HG03060 (cell line): ENCODE measurements around the gene AMZ1.
"Not testable (repeated sequence)": the region's sequence is repeated elsewhere in the genome, so short reads cannot be mapped to it uniquely, and the experiment has no call there.

ENCODE experiments used
- ATAC-seq: cut with Tn5 transposase; IDR thresholded peaks from one replicate; pipeline ENCODE4 v1.9.1; 2021; ENCODE audit warnings: low read depth, moderate number of reproducible peaks; ENCODE audit not compliant: unreplicated experiment

AMZ1 gene

DNA sequence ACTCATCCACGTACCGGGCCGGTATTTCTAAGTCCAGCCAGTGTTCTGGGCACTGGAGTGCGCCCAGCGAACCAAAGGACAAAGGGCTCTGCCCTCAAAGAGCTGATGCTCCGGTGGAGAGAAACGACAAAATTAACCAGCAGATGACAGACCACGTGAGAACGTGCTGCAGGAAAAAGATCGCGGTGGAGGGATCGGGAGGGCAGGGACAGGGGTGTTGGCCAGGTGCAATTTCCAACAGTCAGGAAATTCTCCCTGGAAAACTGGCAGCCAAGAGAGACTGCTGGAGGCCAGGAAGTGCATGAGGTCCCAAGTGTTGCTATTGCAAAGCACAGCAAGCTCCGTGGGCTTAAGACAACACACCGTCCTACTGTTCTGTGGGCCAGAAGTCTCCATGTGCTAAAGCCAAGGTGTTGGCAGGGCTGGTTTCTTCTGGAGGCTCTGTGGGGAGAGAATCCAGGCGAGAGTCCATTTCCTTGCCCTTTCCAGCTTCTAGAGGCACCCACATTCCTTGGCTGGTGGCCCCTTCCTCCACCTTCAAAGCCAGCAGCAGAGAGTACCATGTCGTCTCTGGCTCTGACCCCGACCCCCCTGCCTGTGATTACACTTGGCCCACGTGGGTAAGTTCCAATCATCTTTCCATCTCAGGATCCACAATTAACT is 21.3 kb upstream of the AMZ1 start:
- ATAC-seq: no peak

DNA sequence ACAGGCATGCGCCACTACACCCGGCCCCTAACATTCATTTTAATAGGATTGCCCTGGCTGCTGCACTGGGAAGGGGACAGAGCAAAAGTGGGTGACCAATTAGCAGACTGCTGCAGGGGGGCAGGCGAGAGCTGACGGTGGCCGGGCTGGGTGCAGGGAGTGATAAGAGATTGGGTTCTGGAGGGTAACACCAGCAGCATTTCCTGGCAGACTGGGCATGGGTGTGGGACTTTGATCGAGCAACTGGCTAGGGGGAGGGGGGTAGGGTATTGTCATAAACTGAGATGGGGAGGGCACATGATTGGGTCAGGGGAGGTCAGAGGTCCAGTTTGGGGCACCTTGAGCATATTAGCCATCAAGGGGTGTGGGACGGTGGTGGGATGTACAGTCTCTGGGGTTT is 20.2 kb upstream of the AMZ1 start:
- no peak for ATAC-seq

DNA sequence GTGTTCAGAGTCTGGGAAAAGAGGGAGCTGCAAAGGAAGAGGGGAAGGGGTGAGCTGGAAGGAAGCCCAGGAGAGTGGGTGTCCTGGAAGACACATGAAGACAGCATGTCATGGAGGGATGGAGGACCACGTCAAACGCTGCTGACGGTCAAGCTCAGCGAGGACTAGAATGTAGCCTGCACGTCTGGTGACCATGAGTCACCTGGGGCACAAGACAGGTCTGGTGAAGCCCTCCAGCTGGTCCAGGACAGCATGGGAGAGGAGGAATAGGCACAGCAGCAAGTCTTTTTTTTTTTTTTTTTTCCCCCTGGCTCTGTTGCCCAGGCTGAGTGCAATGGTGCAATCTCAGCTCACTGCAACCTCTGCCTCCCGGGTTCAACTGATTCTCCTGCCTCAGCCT is 19.6 kb upstream of the AMZ1 start:
- ATAC-seq: no peak

DNA sequence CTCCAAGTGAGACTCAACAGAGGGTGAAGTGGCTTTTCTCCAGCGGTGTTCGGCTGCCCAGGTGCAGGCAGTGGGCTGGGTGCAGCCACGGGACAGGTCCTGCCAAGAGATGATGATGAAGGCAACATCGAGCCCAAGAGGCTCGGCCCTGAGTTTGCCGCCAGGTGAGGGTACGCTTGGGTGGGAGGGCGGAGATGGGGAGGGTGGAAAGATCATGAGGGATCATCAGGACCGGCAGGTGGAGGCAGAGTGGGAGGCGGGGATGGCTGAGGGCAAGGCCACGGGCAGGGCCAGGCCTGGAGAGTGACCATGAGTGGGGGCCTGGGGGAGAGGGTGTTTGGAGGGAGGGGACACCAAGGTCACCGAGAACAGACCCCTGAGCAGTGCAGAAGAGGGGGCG is 17.8 kb upstream of the AMZ1 start:
- ATAC-seq: no peak

DNA sequence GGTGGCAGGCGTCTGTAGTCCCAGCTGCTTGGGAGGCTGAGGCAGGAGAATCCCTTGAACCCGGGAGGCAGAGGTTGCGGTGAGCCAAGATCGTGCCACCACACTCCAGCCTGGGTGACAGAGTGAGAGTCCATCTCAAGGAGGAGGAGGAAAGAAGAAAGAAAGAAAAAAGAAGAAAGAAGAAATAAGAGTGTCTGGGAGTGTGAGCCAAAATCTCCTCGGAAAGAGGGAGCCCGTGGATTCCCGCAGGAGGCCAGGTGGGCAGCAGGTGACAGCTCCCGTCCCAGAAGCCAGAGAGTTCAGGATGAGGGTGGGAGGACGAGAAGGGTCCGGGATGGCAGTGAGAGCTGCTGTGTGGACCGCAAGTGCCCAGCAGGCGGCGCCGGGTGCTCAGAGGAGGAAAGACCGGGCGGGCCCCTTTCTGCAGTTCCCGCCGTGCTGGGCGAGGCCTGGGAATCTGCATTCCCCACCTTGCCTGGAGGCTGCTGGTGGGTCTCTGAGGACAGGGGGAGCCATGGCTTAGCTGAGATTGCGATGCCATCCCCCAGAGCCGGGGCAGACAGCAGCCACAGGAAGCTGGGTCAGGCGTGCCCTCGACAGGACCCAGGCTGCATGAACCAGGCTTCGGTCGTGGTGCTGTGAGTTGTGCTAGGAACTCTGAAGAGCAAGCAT is 17.1 kb upstream of the AMZ1 start:
- ATAC-seq: no peak

DNA sequence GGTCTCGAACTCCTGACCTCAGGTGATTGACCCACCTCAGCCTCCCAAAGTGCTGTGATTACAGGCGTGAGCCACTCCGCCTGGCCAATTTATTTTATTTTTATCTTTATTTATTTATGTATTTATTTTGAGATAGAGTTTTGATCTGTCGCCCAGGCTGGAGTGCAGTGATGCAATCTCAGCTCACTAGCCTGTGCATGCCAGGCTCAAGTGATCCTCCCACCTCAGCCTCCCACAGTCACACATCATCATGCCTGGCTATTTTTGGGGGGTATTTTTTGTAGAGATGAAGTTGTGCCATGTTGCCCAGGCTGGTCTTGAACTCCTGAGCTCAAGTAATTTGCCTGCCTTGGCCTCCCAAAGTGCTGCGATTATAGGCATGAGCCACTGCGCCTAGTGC is 14.8 kb upstream of the AMZ1 start:
- not testable (repeated sequence) for ATAC-seq

DNA sequence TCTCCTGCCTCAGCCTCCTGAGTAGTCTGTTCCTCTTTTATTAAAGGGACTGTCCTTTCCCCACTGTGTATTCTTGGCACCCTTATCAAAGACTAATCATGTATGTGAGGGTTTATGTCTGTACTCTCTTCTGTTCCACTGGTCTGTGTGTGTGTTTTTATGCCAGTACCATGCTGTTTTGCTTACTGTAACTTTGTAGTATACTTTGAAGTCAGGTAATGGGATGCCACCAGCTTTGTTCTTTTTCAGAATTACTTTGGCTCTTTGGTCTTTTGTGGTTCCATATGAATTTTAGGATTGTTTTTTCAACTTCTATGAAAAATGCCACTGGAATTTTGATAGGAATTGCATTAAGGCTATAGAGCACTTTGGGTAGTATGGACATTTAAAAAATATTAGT is 14.1 kb upstream of the AMZ1 start:
- ATAC-seq: no peak

DNA sequence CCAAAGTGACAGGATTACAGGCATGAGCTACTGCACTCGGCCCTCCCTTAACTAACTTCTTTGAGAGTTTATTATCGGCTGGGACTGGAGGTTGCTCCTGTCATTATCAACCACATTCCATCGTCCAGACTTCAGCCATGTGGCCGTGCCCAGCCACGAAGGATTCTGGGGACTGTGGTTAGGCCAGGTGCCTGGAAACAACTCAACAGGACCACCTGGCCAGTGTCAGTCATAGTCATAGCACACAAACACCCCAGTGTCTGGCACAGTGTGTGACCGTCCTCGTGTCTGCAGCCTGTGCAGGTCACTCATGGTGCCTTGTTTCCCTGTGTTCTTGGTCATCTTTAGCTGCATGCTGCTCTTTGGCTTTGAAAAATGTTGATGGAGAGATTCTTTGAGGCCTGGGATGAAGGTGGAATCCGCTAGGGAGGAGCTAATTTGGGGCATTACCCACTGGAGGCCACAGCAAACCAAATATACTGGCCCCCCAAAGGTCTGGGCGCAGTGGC is 12.7 kb upstream of the AMZ1 start:
- ATAC-seq: no peak

DNA sequence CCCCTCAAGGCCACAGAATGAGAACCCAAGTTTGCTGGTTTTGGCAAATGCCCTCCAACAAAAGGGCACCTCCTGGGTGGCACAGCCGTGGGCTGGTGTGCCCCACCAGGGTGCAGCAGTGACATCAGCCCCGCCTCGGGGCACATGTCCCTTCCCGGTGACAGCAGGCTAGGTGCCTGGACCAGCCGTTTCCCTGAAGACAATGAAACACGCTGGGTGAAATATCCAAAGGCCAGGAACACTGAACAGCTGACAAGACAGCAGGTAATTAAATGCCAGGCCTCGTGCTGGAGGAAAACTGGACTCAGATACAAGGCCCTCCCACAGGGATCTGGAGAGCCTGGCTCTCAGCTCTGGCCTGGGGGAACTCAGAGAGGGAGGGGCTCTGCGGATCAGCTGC is 11.4 kb upstream of the AMZ1 start:
- not testable (repeated sequence) for ATAC-seq

DNA sequence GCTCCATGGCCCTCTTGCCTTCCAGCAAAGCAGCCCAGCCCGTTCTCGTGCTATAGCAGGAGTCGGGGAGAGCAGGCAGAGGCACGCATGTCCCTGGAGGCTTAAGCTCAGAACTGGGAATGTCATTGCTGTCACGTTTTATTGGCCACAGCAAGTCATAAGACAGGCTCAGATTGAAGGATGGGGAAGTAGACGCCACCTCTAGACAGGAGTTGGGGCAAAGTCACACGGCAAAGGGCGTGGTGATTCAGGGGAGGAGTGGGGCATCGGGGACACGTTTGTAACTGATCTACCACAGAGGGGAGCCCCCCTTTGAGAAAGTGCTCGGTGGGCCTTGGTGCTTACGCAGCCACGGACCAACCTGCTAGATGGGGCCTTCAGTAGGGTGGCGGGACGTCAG is 9.5 kb upstream of the AMZ1 start:
- ATAC-seq: not testable (repeated sequence)

DNA sequence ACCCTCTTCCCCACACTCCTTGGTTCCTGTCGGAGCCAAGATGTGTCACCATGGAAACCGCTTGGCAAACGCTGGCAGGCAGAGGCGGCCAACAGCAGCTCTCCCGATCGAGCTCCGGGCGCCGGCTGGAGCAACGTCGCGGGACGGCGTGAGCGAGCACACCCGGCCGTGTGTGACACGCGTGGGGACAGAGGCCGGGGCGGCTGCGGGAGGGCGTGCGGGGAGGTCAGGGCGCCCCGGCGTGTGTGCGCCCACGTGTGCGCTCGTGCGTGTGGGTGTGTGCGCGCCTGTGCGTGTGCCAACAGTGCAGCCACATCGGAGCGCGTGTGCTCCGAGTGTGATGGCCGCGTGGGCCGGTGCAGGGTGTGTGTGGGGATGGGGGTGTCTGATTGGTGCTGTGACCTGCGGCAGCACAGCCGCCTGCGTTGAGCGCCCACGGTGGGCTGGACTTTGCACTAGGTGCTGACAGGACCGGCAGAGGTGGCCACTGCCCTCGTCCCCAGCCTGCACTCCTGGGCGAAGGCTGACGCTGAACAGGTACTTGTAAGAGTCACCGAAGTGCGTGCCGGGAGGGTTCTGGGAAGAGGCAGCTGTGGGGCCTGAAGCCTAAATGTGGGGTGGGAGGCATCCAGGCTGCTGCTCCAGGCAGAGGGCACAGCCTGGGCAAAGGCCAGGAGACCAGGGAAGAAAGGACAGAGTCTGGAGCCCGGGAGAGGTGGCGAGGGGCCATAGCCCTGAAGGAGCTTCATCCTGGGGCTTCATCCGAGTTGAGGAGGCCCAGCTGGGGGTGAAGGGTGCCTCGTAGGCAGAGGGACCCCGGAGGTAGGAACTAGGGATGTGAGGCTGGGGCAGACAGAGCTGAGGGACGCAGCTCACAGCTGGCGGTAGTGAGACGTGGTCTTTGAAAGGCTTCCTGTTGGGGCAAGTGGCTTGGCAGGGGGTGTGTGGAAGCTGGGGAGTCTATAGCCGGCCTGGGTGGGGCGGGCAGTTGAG is 8.6 kb upstream of the AMZ1 start:
- not testable (repeated sequence) for ATAC-seq

DNA sequence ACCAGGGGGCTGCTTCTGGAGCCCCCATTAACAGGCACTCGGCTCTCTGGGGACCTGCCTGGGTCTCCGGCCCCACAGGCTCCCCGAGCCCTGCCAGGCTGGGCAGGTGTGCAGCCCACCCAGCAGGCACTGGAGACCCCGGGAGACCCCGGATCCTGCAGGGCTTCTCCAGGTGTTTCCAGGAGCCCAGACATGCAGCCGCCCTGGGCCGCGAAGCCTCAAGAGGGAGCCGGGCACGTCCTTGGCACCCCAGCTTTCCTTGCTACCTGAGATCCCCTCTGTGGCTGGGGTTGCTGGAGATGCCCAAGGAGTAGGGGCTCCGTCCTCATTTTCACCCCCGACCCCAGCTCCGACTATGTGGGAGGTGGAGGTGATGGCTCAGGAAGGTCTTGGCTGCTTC is 7.7 kb upstream of the AMZ1 start:
- no peak for ATAC-seq

DNA sequence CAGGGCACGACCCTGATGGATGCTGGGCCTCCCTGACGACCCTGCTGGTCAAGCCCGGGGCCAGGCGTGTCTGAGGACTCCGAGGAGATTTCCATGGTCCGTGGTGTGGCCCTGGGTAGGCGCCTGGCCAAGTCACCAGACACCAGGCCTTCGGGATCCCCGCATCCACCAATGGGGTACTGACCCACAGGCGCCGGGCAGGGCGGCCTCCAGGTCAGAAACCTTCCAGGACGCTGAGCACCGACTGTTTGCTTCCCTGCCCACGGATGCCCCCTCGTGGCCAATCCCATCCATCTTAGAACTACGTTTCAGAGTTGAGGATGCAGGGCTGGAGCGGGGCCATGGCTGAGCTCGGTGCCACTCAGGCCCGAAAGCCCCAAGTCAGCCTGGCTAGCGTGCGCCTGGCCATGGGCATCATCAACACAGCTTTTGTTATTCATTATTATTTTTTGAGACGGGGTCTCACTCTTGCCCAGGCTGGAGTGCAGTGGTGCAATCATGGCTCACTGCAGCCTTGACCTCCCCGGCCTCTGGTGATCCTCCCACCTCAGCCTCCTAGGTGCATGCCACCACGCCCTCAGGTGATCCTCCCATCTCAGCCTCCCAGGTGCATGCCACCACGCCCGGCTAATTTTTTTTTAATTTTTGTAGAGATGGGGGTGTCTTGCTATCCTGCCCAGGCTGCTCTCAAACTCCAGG is 7.1 kb upstream of the AMZ1 start:
- no peak for ATAC-seq

DNA sequence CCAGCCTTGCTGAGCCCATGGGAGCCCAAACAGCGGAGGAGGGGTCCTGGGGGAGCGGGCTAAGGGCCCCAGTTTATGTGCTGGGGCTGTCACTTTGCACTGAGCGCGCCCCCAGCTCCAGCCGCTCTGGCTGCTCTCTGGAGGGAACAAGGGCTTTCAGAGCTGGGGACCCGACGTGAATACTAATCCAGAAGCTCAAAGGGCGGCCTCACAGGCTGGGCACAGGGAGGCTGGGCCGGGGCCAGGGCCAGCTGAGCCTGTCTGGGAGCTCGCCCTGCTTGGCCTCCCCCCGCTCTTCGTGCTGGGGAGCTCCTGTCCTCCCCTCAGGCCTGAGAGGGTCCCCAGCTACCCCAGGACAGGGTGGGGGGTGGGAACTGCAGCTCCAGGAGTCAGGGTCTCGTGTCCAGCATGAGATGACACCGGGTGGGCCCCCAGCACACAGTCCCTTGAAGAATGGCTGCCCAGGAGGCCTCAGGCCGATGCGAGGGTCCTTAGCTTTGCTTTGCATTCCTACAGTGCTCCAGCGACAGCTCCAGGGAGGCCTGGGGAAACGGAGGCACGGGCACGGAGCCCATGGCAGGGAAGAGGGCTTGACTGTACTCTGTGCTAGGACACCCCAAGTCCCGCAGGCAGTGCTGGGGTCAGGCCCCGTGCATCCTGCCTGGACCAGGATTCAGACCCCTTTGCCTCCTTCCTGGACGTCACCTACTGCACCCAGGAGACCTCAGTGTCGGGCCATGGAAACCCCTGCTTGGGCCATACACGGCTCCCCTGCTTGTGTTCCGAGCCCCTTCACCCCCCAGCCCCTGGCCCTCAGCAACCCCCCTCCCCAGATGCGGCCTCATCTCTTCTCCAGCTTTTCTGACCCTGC is 5.8 kb upstream of the AMZ1 start:
- ATAC-seq: no peak

DNA sequence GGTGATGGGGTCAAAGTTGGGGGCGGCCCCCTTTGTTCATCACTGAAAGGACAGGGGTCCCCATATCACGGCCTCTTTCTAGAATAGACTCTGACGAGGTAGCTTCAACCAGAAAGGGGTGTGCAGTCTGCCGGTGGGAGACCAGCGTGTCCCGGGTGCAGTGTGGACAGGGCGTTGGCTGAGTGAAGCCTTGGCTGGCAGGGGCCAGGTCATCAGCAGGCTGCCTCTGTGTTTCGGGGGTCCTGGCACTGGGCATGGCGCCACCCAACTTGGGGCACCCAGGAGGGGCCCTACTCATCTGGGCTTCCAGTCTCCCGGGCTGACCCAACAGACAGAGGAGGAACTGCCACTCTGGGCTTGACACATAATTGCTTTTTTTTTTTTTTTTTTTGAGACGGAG is 3.5 kb upstream of the AMZ1 start:
- ATAC-seq: no peak

DNA sequence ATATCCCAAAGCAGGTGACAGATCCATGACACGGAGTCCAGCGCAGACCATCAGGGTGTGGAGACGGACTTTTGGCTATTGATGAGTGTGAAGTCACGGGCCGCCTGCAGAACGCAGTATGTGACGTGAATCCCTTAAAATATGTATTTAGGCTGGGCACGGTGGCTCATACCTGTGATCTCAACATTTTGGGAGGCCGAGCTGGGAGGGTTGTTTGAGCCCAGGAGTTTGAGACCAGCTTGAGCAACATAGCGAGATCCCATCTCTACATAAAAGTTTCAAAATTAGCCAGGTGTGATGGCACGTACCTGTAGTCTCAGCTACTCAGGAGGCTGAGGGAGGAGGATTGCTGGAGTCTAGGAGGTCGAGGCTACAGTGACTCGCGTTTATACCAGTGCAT is 1.9 kb upstream of the AMZ1 start:
- no peak for ATAC-seq

DNA sequence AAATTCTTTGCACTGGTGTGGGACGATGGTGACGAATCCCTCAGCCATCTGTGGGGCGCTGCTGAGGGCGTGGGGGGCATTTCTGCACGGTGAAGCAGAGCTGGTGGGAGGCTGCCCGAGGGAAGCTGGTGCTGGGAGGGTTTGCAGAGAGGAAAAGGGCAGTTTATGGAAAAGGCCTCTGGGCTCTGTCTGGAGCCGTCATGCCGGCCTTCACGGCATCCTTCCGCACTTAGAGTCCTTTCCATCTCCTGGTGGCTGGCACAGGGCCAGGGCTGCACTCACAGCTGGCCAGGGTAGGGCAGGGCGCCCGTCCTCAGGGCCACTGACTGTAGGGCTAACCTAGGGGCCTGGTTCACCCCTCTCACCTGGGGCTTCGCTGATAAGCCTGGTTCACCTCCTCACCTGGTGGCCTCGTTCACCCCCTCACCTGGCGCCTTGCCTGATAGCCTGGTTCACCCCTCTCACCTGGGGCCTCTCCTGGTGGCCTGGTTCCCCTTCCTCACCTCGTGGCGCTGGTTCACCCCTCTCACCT is 598 bp upstream of the AMZ1 start:
- no peak for ATAC-seq

DNA sequence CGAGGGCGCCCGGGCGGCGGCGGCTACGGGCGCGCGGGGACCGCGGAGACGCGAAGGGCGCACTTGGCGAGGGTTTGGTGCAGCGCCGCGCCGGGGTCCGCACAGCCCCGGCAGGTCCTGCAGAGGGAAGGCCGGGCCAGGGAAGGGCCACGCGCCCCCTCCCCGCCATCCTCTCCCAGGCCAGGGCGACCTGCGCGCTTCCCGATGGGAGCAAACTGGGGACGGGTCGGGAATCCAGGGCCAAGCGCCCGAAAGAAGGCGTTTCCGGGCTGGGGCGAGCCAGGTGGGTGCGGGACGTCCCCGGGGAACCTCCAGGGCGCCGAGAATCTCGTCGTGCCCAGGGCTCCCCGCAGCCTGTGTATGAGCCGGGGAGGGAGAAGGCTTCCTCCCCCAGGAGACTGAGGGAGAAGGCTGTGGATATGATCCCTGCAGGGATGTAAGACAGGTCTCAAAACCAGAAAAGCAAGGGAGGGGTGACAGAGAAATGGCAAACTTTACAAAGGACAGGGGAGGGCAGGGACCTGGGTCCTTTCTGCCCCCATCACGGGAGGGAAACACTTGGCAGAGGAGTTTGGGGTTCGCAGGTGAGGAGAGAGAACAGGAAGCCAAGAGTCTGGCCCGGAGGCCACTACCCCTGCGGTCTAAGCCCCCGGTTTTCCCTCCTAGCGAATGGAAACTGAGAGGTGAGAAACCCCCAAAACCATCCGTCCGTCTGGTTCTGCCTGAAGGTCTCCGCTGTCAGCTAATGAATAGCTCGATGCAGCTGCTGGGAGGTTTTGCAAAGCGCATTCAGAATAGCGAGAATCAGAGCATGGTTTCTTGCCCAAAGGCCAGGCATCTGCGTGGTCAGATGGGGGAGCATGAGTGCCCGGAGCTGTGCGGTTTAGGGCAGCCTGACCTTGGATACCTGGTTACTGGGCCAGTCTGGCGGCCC is 674 bp downstream of the AMZ1 start:
- peak; percentile 63 for ATAC-seq
